MM.1S (cell line): ENCODE measurements around the gene TRAF1.

Experiments
- EZH2 ChIP-seq: fragments of 300-600 bp; sonication (generic); optimal IDR thresholded peaks from 2 replicates; pipeline ENCODE3; 2017; ENCODE audit warnings: low read depth, mild to moderate bottlenecking, antibody characterized with exemption, low read length, mixed read lengths
- TF ChIP-seq, protein P1 (sequence below): fragments of 300-600 bp; sonication (generic); IDR thresholded peaks from 2 replicates; pipeline ENCODE4 v1.5.1; 2016; ENCODE audit warnings: antibody characterized with exemption, low read length, mixed read lengths

DNA sequence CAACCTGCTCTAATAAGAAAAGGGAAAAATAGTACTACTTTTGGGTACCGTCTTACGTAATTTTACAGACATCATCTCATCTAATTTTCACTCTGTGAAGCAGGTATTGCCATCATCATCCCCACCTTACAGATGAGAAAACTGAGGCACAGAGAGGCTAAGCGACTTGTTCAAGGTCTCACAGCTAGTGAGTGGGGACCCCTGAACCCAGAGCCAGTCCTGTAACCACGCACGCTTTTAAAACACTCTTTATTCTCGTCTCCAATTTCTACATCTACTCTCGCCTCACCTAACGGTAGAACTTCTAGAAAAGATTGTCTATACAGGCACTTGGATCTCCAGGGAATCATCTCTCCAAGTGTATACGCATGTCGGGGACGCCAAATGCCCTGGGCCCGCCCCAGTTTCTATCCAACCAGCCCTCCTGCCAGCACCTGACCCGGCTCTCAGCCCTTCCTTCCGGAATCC, 1.5 kb upstream of the TRAF1 start:
- TF ChIP-seq, protein P1, sequence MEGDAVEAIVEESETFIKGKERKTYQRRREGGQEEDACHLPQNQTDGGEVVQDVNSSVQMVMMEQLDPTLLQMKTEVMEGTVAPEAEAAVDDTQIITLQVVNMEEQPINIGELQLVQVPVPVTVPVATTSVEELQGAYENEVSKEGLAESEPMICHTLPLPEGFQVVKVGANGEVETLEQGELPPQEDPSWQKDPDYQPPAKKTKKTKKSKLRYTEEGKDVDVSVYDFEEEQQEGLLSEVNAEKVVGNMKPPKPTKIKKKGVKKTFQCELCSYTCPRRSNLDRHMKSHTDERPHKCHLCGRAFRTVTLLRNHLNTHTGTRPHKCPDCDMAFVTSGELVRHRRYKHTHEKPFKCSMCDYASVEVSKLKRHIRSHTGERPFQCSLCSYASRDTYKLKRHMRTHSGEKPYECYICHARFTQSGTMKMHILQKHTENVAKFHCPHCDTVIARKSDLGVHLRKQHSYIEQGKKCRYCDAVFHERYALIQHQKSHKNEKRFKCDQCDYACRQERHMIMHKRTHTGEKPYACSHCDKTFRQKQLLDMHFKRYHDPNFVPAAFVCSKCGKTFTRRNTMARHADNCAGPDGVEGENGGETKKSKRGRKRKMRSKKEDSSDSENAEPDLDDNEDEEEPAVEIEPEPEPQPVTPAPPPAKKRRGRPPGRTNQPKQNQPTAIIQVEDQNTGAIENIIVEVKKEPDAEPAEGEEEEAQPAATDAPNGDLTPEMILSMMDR, result no peak
- TF ChIP-seq EZH2, result no peak
